ENCODE measurements around the gene REEP2.
"Not testable (repeated sequence)": the region's sequence is repeated elsewhere in the genome, so short reads cannot be mapped to it uniquely, and the experiment has no call there.

Gene REEP2

DNA sequence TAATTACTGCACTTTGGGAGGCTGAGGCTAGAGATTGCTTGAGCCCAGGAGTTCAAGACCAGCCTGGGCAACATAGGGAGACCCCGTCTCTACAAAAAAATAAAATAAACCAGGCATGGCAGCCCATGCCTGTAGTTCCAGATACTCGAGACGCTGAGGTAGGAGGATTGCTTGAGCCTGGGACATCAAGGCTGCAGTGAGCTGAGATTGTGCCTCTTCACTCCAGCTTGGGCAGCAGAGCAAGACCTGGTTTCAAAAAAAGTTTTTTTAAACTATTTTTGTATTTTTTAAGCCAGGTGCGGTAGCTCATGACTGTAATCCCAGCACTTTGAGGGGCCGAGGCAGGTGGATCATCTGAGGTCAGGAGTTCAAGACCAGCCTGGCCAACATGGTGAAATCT is 34.3 kb downstream of the REEP2 start:
- not testable (repeated sequence) for H3K9me3 ChIP-seq (ENCODE audit: control insufficient read depth, low read length); H3K4me3 ChIP-seq (ENCODE audit: insufficient read depth, low read depth, low read length, poor library complexity, severe bottlenecking); DNase-seq; H3K4me1 ChIP-seq (ENCODE audit: control insufficient read depth, insufficient read depth, low read length, poor library complexity, severe bottlenecking); H3K36me3 ChIP-seq (ENCODE audit: control insufficient read depth, insufficient read depth, low read length); H3K27ac ChIP-seq (ENCODE audit: insufficient read depth, low read length, poor library complexity, severe bottlenecking); H3K27me3 ChIP-seq (replicated peaks; ENCODE audit: control insufficient read depth, insufficient read depth, low read length, poor library complexity, severe bottlenecking)

DNA sequence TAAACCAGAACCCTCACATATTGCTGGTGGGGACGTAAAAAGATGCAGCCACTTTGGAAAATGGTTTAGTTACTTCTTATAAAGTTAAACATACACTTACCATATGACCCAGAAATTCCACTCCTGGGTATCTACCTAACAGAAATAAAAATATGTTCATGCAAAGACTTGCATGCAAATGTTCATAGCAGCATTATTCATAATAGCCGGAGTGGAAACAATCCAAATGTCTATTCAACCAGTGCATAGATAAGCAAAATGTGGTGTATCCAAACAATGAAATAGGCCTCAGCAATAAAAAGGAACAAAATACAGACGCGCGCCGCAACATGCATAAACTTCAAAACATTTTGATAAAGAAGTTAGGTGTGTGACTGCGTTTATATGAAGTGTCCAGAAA is 38.1 kb downstream of the REEP2 start:
- H3K27me3 ChIP-seq (replicated peaks; ENCODE audit: control insufficient read depth, insufficient read depth, low read length, poor library complexity, severe bottlenecking): no peaks in the 10 kb centered on the region
- H3K36me3 ChIP-seq (ENCODE audit: control insufficient read depth, insufficient read depth, low read length): no peaks in the 10 kb centered on the region
- no peak for DNase-seq
- H3K4me1 ChIP-seq (ENCODE audit: control insufficient read depth, insufficient read depth, low read length, poor library complexity, severe bottlenecking): no peaks in the 10 kb centered on the region
- no peaks in the 10 kb centered on the region for H3K9me3 ChIP-seq (ENCODE audit: control insufficient read depth, low read length)
- H3K27ac ChIP-seq (ENCODE audit: insufficient read depth, low read length, poor library complexity, severe bottlenecking): no peak overlapping the region
- no peak overlapping the region for H3K4me3 ChIP-seq (ENCODE audit: insufficient read depth, low read depth, low read length, poor library complexity, severe bottlenecking)

DNA sequence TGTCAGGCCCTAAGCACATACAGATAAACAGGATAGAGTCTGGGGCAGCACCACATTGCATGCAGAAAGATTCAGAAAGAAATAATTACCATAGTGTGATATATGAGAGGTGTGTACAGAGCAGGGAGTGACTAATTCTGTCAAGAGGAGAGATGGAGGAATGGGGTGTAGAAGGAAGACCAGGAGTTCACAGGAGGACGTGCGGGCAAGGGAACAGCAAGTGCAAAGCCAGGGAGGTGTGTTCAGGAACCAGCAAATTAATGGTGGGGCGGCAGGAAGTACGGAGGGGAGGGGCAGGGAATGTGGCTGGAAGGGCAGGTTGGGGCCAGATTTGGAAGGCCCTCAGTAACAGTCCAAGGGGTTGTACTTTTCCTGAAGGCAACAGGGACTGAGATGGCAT is 43.8 kb downstream of the REEP2 start:
- no peaks in the 10 kb centered on the region for H3K36me3 ChIP-seq (ENCODE audit: control insufficient read depth, insufficient read depth, low read length)
- no peaks in the 10 kb centered on the region for H3K9me3 ChIP-seq (ENCODE audit: control insufficient read depth, low read length)
- H3K27ac ChIP-seq (ENCODE audit: insufficient read depth, low read length, poor library complexity, severe bottlenecking): no peak overlapping the region
- no peaks in the 10 kb centered on the region for H3K27me3 ChIP-seq (replicated peaks; ENCODE audit: control insufficient read depth, insufficient read depth, low read length, poor library complexity, severe bottlenecking)
- H3K4me3 ChIP-seq (ENCODE audit: insufficient read depth, low read depth, low read length, poor library complexity, severe bottlenecking): no peak overlapping the region
- no peaks in the 10 kb centered on the region for H3K4me1 ChIP-seq (ENCODE audit: control insufficient read depth, insufficient read depth, low read length, poor library complexity, severe bottlenecking)
- no peak for DNase-seq

DNA sequence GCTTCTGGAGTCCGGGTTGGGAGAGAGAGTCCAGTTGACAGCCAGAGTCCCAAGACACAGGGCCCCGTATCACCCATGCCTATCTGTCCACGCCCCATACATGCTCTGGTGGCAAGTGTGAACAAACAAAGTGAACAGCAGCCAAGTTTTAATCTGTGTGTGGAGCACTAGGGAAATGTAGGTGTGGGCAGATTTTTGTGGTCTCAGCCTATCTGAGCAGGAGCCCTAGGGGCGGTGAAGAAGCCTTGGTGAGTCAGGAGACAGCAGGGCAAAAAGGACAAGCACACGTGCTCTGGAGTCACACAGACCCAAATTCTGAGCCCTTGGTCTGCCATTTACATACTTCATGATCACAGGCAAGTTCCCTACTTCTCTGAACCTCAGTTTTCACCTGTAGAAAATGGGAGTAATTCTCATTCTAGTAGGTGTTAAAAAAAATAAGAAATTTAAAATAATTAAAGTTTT is 49.7 kb downstream of the REEP2 start:
- H3K27ac ChIP-seq (ENCODE audit: insufficient read depth, low read length, poor library complexity, severe bottlenecking): no peak overlapping the region
- no peak for DNase-seq

DNA sequence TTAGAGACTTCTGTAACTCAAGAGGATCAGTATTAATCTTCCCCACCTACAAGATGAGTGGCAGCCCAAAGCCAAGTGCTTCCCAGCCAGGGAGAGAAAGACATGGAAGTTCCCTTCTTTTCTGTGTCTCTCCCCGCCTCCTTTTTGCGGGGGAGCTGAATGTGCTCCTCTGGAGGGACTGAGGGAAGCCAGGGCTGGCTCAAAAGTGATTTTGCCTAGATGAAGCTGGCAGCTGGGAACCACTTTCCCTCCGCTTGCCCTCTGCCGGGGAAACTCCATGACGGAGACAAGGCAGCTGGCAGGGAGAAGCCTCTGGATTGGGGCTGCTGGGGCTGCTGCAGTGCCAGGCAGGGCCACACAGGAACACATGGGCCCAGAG is 50.8 kb downstream of the REEP2 start:
- no peaks in the 10 kb centered on the region for H3K9me3 ChIP-seq (ENCODE audit: control insufficient read depth, low read length)
- H3K4me3 ChIP-seq (ENCODE audit: insufficient read depth, low read depth, low read length, poor library complexity, severe bottlenecking): no peak overlapping the region
- H3K27ac ChIP-seq (ENCODE audit: insufficient read depth, low read length, poor library complexity, severe bottlenecking): no peak overlapping the region
- no peaks in the 10 kb centered on the region for H3K36me3 ChIP-seq (ENCODE audit: control insufficient read depth, insufficient read depth, low read length)
- peaks cover 6% of the 10 kb centered on the region for H3K27me3 ChIP-seq (replicated peaks; ENCODE audit: control insufficient read depth, insufficient read depth, low read length, poor library complexity, severe bottlenecking)
- DNase-seq: no peak
- H3K4me1 ChIP-seq (ENCODE audit: control insufficient read depth, insufficient read depth, low read length, poor library complexity, severe bottlenecking): peaks cover 22% of the 10 kb centered on the region

More for the DNA sequence above, 49.7 kb downstream of the REEP2 start:
- no peaks in the 10 kb centered on the region for H3K9me3 ChIP-seq (ENCODE audit: control insufficient read depth, low read length)
- no peak overlapping the region for H3K4me3 ChIP-seq (ENCODE audit: insufficient read depth, low read depth, low read length, poor library complexity, severe bottlenecking)
- peaks cover 22% of the 10 kb centered on the region for H3K4me1 ChIP-seq (ENCODE audit: control insufficient read depth, insufficient read depth, low read length, poor library complexity, severe bottlenecking)
- H3K27me3 ChIP-seq (replicated peaks; ENCODE audit: control insufficient read depth, insufficient read depth, low read length, poor library complexity, severe bottlenecking): peaks cover 6% of the 10 kb centered on the region
- no peaks in the 10 kb centered on the region for H3K36me3 ChIP-seq (ENCODE audit: control insufficient read depth, insufficient read depth, low read length)

DNA sequence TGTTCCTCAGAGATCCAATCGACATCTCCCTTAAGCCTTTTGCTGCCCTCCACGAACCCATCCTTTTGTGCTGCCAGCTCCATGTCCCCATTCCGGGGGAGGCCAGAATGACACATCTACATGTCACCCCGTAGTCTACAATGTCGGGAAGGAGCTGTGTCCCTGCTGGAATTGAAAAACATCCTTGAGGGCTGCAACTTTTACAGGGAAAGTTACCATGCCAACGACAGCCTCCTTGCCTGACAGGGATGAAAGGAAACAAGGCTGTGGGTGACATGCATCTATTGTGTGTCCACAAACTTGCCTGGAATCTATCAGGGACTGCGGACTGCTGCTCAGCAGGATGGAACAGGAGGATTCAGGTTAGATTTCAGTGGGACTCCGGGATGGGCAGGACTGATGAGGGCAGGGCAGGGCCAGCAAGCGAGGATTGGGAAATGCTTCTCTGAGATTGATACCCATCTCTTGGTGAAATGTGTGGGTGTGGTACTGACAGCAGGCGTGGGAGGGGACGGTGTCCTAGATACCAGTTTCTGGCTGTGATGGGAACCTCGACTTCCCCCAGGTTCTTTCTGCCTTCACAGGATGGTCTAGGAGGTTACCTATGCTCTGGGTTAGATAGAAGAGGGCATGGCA is 51.9 kb downstream of the REEP2 start:
- Histone ChIP-seq H3K4me3 (ENCODE audit: insufficient read depth, low read depth, low read length, poor library complexity, severe bottlenecking) (no peak overlapping the region), H3K27ac (ENCODE audit: insufficient read depth, low read length, poor library complexity, severe bottlenecking) (no peak overlapping the region), H3K4me1 (ENCODE audit: control insufficient read depth, insufficient read depth, low read length, poor library complexity, severe bottlenecking) (peaks cover 22% of the 10 kb centered on the region)

DNA sequence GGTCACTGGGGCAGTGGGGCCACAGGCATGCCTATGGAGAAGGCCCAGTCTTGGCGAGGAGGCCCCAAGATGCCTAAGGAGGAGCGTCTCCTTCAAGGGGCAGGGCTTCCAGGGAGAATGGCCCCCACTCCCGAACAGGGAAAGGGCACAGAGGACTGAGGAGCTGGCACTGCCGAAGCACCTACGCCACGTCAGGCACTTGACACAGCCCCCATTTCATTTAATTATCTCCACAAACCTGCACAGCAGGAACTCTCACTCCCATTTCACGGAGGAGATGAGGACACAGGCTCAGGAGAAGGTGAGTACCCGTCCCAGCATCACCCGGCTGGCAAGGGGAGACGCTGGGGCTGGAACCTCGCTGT is 52.4 kb downstream of the REEP2 start:
- Histone ChIP-seq H3K27ac (ENCODE audit: insufficient read depth, low read length, poor library complexity, severe bottlenecking) (no peak overlapping the region), H3K9me3 (ENCODE audit: control insufficient read depth, low read length) (no peaks in the 10 kb centered on the region), H3K36me3 (ENCODE audit: control insufficient read depth, insufficient read depth, low read length) (no peaks in the 10 kb centered on the region), H3K4me3 (ENCODE audit: insufficient read depth, low read depth, low read length, poor library complexity, severe bottlenecking) (peak overlapping the region; percentile 54), H3K27me3 (replicated peaks; ENCODE audit: control insufficient read depth, insufficient read depth, low read length, poor library complexity, severe bottlenecking) (peaks cover 9% of the 10 kb centered on the region), H3K4me1 (ENCODE audit: control insufficient read depth, insufficient read depth, low read length, poor library complexity, severe bottlenecking) (peaks cover 22% of the 10 kb centered on the region)
- no peak for DNase-seq

More for the DNA sequence above, 51.9 kb downstream of the REEP2 start:
- no peak for DNase-seq
- peaks cover 9% of the 10 kb centered on the region for H3K27me3 ChIP-seq (replicated peaks; ENCODE audit: control insufficient read depth, insufficient read depth, low read length, poor library complexity, severe bottlenecking)
- H3K36me3 ChIP-seq (ENCODE audit: control insufficient read depth, insufficient read depth, low read length): no peaks in the 10 kb centered on the region
- no peaks in the 10 kb centered on the region for H3K9me3 ChIP-seq (ENCODE audit: control insufficient read depth, low read length)

DNA sequence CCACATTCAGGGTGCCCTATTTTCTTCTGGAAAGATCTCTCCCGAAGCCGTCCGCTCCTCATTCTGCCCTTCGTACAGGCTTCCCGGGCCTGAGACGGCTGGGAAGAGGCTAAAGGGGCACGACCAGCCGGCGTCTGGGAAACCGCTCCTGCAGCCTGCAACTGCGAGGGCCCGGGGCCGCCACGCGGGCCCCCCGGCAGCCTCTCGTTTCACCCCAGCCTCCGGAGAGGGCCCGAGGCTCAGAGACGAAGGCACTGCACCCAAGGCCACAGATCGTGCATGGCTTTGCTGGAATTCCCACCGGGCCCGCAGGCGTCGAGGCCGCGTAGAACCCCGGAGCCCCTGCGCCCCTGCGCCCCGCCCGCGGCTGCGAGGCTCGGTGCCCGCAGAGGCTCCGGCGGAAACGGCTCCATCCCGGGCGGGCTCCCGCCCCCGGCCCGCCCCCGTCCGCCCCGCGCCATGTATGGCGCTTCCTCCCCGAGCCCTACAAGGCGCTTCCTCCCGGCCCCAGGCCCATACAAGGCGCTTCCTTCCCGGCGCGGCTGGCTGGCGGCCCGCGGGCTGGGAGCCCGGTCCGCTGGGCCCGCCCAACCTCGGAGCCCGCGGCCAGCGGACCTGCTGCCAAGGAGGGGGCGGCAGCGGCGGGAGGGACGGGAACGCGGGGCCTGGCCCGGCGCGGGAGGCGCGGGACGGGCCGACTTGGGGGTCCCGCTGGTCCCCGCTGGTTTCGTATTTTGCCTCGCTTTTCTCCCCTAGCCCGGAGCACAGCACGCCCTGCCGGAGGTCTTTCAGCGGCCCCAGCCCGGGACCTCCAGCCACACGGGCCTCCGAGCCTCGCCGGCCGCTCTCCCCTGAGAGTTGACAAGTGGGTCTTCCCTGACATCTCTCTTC is 53.1 kb downstream of the REEP2 start:
- peaks cover 22% of the 10 kb centered on the region for H3K4me1 ChIP-seq (ENCODE audit: control insufficient read depth, insufficient read depth, low read length, poor library complexity, severe bottlenecking)
- peaks cover 9% of the 10 kb centered on the region for H3K27me3 ChIP-seq (replicated peaks; ENCODE audit: control insufficient read depth, insufficient read depth, low read length, poor library complexity, severe bottlenecking)
- DNase-seq: peak; percentile 76 to 82 (median 77)
- H3K36me3 ChIP-seq (ENCODE audit: control insufficient read depth, insufficient read depth, low read length): no peaks in the 10 kb centered on the region
- no peak overlapping the region for H3K27ac ChIP-seq (ENCODE audit: insufficient read depth, low read length, poor library complexity, severe bottlenecking)
- H3K9me3 ChIP-seq (ENCODE audit: control insufficient read depth, low read length): no peaks in the 10 kb centered on the region
- peak overlapping the region; percentile 56 for H3K4me3 ChIP-seq (ENCODE audit: insufficient read depth, low read depth, low read length, poor library complexity, severe bottlenecking)

DNA sequence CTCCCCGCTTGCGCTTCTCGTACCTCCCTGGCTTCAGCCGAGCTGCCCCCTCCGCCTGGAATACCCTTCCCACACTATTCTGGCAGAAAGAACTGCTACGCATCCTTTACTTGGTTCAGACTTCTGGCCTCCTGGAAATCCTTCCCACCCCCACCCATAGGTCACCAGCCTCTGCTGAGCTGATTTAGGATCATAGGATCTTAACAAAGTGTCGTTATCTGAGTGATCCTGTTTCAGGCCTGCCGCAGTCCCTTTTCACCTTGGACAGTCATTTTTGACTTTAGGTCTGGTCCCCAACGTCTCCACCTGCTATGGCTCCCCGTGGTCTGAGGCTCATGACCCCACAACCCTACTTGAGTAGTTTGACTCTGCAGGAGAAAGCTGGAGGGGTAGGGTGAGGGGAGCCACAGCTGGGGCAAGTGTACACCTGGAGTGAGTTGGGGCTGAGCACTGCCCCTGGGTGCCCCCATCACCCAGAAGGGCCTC is 53.7 kb downstream of the REEP2 start:
- Histone ChIP-seq H3K4me3 (ENCODE audit: insufficient read depth, low read depth, low read length, poor library complexity, severe bottlenecking) (peak overlapping the region; percentile 56), H3K27ac (ENCODE audit: insufficient read depth, low read length, poor library complexity, severe bottlenecking) (no peak overlapping the region), H3K27me3 (replicated peaks; ENCODE audit: control insufficient read depth, insufficient read depth, low read length, poor library complexity, severe bottlenecking) (peaks cover 9% of the 10 kb centered on the region), H3K4me1 (ENCODE audit: control insufficient read depth, insufficient read depth, low read length, poor library complexity, severe bottlenecking) (peaks cover 22% of the 10 kb centered on the region), H3K36me3 (ENCODE audit: control insufficient read depth, insufficient read depth, low read length) (no peaks in the 10 kb centered on the region), H3K9me3 (ENCODE audit: control insufficient read depth, low read length) (no peaks in the 10 kb centered on the region)
- no peak for DNase-seq

DNA sequence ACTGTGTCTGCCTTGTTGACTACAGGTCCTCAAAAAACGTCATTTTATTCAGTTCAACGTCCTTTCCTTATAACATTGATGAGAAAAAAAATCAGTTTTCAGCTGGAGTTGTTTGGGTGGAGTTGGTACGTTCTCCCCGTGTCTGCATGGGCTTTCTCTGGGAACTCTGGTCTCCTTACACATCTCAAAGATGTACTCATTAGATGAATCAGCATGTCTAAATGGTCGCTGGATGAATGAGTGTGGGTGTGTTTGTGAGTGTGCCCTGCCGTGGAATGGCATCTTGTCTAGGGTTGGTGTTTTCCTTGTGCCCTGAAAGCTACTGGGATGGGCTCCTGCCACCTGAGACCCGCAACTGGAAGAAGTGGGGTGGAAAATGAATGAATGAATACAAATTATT is 56.5 kb downstream of the REEP2 start:
- H3K36me3 ChIP-seq (ENCODE audit: control insufficient read depth, insufficient read depth, low read length): no peaks in the 10 kb centered on the region
- DNase-seq: no peak

More for the DNA sequence above, 56.5 kb downstream of the REEP2 start:
- Histone ChIP-seq H3K4me3 (ENCODE audit: insufficient read depth, low read depth, low read length, poor library complexity, severe bottlenecking) (no peak overlapping the region), H3K27ac (ENCODE audit: insufficient read depth, low read length, poor library complexity, severe bottlenecking) (no peak overlapping the region), H3K9me3 (ENCODE audit: control insufficient read depth, low read length) (no peaks in the 10 kb centered on the region), H3K4me1 (ENCODE audit: control insufficient read depth, insufficient read depth, low read length, poor library complexity, severe bottlenecking) (peaks cover 22% of the 10 kb centered on the region), H3K27me3 (replicated peaks; ENCODE audit: control insufficient read depth, insufficient read depth, low read length, poor library complexity, severe bottlenecking) (peaks cover 9% of the 10 kb centered on the region)
